RWPE2 (cell line): ENCODE measurements around the gene LDB2.
"Not testable (repeated sequence)": the region's sequence is repeated elsewhere in the genome, so short reads cannot be mapped to it uniquely, and the experiment has no call there.

Experiments used
- ATAC-seq: fragments of 200-7000 bp; cut with Tn5 transposase; 3 replicates; pipeline ENCODE4 v1.9.1; 2021; ENCODE audit warnings: low read depth
- DNase-seq: peaks from one replicate; pipeline ENCODE4 v3.0.0-alpha.2; 2020; ENCODE audit warnings: low spot score
- H3K27ac ChIP-seq: fragments of 450-650 bp; 2 replicates; pipeline ENCODE4 v1.5.1; 2017; ENCODE audit warnings: mild to moderate bottlenecking; ENCODE audit not compliant: poor library complexity, severe bottlenecking
- H3K27me3 ChIP-seq: fragments of 250-450 bp; sonication (Bioruptor Pico); 2 replicates; pipeline ENCODE4 v1.5.1; 2021; ENCODE audit warnings: mild to moderate bottlenecking, moderate library complexity; ENCODE audit not compliant: insufficient read depth, poor library complexity, severe bottlenecking
- H3K36me3 ChIP-seq: fragments of 250-450 bp; sonication (Bioruptor Pico); 2 replicates; pipeline ENCODE4 v1.5.1; 2020; ENCODE audit warnings: low read depth, mild to moderate bottlenecking, moderate library complexity
- H3K4me1 ChIP-seq: fragments of 250-450 bp; sonication (Bioruptor Pico); 2 replicates; pipeline ENCODE4 v1.5.1; 2021; ENCODE audit warnings: mild to moderate bottlenecking, moderate library complexity; ENCODE audit not compliant: insufficient read depth, poor library complexity, severe bottlenecking
- H3K4me3 ChIP-seq: fragments of 250-450 bp; sonication (Bioruptor Pico); 2 replicates; pipeline ENCODE4 v1.5.1; 2021; ENCODE audit warnings: mild to moderate bottlenecking, moderate library complexity; ENCODE audit not compliant: severe bottlenecking
- H3K9me3 ChIP-seq: fragments of 250-450 bp; sonication (Bioruptor Pico); 2 replicates; pipeline ENCODE4 v1.5.1; 2021; ENCODE audit warnings: mild to moderate bottlenecking, moderate library complexity; ENCODE audit not compliant: severe bottlenecking
- TF ChIP-seq, protein P1 (sequence below): fragments of 450-650 bp; IDR thresholded peaks from one replicate; pipeline ENCODE4 v1.5.1; 2017; ENCODE audit warnings: mild to moderate bottlenecking, moderate library complexity; ENCODE audit not compliant: poor library complexity, severe bottlenecking

Gene LDB2

DNA sequence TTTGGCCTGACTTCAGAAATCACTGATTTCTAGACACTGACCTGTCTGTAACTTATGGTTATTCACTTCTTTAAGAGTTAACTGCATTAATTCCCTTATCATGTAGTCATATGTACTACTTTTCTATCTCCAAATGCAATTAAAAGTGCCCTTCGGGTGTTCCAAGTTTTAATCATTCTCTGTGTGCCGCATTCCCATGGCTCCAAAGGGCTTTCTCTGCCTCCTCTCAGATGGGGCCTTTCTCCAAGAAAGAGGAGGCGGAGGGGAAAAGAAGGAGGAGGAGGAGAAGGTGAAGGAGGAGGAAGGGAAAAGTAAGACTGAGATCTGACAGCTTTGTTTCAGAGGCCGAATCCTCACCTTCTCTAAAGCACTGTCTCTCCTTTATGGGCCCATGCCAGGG, 325.8 kb downstream of the LDB2 start:
- Histone ChIP-seq H3K4me3 (no peak overlapping the region), H3K27ac (no peak overlapping the region), H3K27me3 (peaks cover 13% of the 10 kb centered on the region), H3K4me1 (no peaks in the 10 kb centered on the region), H3K36me3 (no peaks in the 10 kb centered on the region), H3K9me3 (no peaks in the 10 kb centered on the region)
- no peak for DNase-seq
- no peak for ATAC-seq
- TF ChIP-seq, protein P1, sequence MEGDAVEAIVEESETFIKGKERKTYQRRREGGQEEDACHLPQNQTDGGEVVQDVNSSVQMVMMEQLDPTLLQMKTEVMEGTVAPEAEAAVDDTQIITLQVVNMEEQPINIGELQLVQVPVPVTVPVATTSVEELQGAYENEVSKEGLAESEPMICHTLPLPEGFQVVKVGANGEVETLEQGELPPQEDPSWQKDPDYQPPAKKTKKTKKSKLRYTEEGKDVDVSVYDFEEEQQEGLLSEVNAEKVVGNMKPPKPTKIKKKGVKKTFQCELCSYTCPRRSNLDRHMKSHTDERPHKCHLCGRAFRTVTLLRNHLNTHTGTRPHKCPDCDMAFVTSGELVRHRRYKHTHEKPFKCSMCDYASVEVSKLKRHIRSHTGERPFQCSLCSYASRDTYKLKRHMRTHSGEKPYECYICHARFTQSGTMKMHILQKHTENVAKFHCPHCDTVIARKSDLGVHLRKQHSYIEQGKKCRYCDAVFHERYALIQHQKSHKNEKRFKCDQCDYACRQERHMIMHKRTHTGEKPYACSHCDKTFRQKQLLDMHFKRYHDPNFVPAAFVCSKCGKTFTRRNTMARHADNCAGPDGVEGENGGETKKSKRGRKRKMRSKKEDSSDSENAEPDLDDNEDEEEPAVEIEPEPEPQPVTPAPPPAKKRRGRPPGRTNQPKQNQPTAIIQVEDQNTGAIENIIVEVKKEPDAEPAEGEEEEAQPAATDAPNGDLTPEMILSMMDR = no peak

DNA sequence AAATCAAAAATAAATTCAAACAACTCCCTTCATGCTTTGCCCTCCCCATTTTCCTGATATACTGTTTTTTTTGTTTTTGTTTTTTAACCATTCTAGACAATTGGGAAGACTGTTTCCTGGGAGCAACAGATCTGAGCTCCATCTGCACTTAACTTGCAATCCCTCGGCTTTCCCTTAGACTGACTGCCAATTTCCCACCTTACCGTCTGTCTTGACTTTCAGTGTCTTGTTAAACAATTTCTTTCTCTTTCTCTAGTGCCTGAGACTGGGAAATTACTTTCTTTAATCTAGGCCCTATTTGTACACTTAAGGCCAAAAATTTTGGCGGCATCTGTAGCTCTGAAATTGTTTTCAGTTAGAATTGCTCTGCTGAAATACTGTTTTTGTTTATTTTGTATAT, 326.3 kb downstream of the LDB2 start:
- Histone ChIP-seq H3K4me3 (no peak overlapping the region), H3K9me3 (no peaks in the 10 kb centered on the region), H3K27me3 (peaks cover 13% of the 10 kb centered on the region), H3K27ac (no peak overlapping the region), H3K4me1 (no peaks in the 10 kb centered on the region), H3K36me3 (no peaks in the 10 kb centered on the region)
- ATAC-seq (no peak), DNase-seq (no peak)
- TF ChIP-seq, protein P1 = no peak

GRCh38 chr4:16569790-16570189, 328.7 kb downstream of the LDB2 start:
- ATAC-seq (no peak), DNase-seq (no peak)
- TF ChIP-seq, protein P1 = no peak
- no peaks in the 10 kb centered on the region for H3K4me1 ChIP-seq
- H3K4me3 ChIP-seq = no peak overlapping the region
- peaks cover 5% of the 10 kb centered on the region for H3K27me3 ChIP-seq
- H3K27ac ChIP-seq = no peak overlapping the region
- H3K9me3 ChIP-seq = no peaks in the 10 kb centered on the region
- H3K36me3 ChIP-seq = no peaks in the 10 kb centered on the region

DNA sequence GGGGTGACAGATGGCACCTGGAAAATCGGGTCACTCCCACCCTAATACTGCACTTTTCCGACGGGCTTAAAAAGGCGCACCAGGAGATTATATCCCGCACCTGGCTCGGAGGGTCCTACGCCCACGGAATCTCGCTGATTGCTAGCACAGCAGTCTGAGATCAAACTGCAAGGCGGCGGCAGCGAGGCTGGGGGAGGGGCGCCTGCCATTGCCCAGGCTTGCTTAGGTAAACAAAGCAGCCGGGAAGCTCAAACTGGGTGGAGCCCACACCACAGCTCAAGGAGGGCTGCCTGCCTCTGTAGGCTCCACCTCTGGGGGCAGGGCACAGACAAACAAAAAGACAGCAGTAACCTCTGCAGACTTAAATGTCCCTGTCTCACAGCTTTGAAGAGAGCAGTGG, 341.1 kb downstream of the LDB2 start:
- not testable (repeated sequence) for H3K9me3 ChIP-seq, H3K4me3 ChIP-seq, H3K36me3 ChIP-seq, H3K27me3 ChIP-seq, H3K27ac ChIP-seq, H3K4me1 ChIP-seq, DNase-seq, ATAC-seq

GRCh38 chr4:16555156-16555555, 343.3 kb downstream of the LDB2 start:
- DNase-seq (no peak), ATAC-seq (no peak)
- Histone ChIP-seq H3K27me3 (no peaks in the 10 kb centered on the region), H3K9me3 (no peaks in the 10 kb centered on the region), H3K27ac (no peak overlapping the region), H3K36me3 (no peaks in the 10 kb centered on the region), H3K4me1 (no peaks in the 10 kb centered on the region), H3K4me3 (no peak overlapping the region)
- TF ChIP-seq, protein P1 = no peak
